Measurements from ENCODE around the gene SCN5A. TPM values are rescaled to one million over a fixed set of nuclear protein-coding genes. Genes with fewer than 3 reads are reported as not detected.

SCN5A gene
- polyA plus RNA-seq, 1 donor from 2014 or later: not detected

DNA sequence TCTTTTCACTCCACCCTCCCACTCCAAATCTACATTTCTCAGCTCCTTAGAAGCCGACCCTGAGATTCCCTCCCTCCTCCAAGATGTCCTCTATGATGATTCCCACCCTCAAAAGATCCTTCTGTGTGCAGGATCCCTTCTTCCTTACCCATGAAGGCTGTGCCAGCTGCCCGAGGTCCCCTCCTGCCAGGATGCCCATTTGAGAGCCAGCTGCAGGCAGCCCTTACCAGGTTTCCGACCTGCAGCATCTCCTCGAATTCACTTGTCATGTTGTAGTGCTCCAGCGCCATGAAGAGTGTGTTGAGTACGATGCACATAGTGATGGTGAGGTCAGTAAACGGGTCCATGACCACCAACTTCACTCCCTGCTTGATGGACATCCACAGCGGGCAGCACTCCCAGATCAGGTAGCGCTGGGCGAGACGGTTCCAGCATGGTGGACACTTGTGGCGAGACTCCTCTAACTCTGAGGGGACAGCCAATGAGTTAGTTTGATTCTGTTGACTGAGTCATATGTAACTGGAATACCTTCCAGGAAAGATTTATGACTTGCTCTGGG, 51.9 kb downstream of the SCN5A start:
- H2AFZ ChIP-seq (ENCODE audit: low read depth, low read length): no peak overlapping the region
- no peaks in the 10 kb centered on the region for H3K9me2 ChIP-seq (ENCODE audit: insufficient read depth, low read length)
- H3K27ac ChIP-seq (ENCODE audit: low read length): no peak overlapping the region
- H3K79me2 ChIP-seq (replicated peaks; ENCODE audit: insufficient read depth, low read length): no peaks in the 10 kb centered on the region
- H4K20me1 ChIP-seq (ENCODE audit: insufficient read depth): no peaks in the 10 kb centered on the region
- H3K36me3 ChIP-seq (ENCODE audit: insufficient read depth, low read length): no peaks in the 10 kb centered on the region
- TF ChIP-seq POLR2AphosphoS5 (IDR thresholded peaks at IDR 0.05) (no peak), MXI1 (conservative IDR thresholded peaks at IDR 0.05; ENCODE audit: poor library complexity, severe bottlenecking) (no peak), EZH2 (IDR thresholded peaks at IDR 0.05; ENCODE audit: borderline replicate concordance, insufficient read depth, low read length, poor library complexity, severe bottlenecking) (no peak), SMC3 (conservative IDR thresholded peaks at IDR 0.05; ENCODE audit: poor library complexity) (no peak), REST (IDR thresholded peaks at IDR 0.05; ENCODE audit: borderline replicate concordance) (no peak), EP300 (conservative IDR thresholded peaks at IDR 0.05; ENCODE audit: poor library complexity, severe bottlenecking) (no peak), RAD21 (conservative IDR thresholded peaks at IDR 0.05) (no peak), TAF1 (IDR thresholded peaks at IDR 0.05; ENCODE audit: low read depth) (no peak)
- TF ChIP-seq, protein P1, sequence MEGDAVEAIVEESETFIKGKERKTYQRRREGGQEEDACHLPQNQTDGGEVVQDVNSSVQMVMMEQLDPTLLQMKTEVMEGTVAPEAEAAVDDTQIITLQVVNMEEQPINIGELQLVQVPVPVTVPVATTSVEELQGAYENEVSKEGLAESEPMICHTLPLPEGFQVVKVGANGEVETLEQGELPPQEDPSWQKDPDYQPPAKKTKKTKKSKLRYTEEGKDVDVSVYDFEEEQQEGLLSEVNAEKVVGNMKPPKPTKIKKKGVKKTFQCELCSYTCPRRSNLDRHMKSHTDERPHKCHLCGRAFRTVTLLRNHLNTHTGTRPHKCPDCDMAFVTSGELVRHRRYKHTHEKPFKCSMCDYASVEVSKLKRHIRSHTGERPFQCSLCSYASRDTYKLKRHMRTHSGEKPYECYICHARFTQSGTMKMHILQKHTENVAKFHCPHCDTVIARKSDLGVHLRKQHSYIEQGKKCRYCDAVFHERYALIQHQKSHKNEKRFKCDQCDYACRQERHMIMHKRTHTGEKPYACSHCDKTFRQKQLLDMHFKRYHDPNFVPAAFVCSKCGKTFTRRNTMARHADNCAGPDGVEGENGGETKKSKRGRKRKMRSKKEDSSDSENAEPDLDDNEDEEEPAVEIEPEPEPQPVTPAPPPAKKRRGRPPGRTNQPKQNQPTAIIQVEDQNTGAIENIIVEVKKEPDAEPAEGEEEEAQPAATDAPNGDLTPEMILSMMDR (IDR thresholded peaks at IDR 0.05; ENCODE audit: poor library complexity, severe bottlenecking): no peak
- H3K4me2 ChIP-seq (ENCODE audit: low read length): no peak overlapping the region
- no peak overlapping the region for H3K4me3 ChIP-seq (ENCODE audit: low read length)
- H3K27me3 ChIP-seq (ENCODE audit: insufficient read depth, low read depth, low read length): no peaks in the 10 kb centered on the region
- H3K9ac ChIP-seq (ENCODE audit: low read length): no peak overlapping the region
- H3F3A ChIP-seq (ENCODE audit: insufficient read depth, low read length, poor library complexity, severe bottlenecking): no peaks in the 10 kb centered on the region
- H3K9me3 ChIP-seq (ENCODE audit: low read length): no peaks in the 10 kb centered on the region

DNA sequence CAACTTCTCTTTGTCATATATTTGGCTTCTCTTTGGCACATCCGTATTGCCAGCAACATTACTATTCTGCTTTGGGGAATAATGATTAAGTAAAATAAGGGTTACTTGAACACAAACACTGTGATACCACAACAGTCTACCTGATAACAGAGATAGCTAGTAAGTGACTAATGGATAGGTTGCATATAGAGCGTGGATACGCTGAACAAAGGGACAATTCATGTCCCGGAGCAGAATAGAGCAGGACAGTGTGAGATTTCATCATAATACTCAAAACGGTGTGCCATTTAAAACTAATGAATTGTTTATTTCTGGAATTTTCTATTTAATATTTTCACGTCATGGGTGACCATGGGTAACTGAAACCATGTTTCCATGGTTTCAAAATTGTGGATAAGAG, 54.1 kb downstream of the SCN5A start:
- no peak overlapping the region for H2AFZ ChIP-seq (ENCODE audit: low read depth, low read length)
- no peak overlapping the region for H3K9ac ChIP-seq (ENCODE audit: low read length)
- H3K27ac ChIP-seq (ENCODE audit: low read length): no peak overlapping the region
- H3K27me3 ChIP-seq (ENCODE audit: insufficient read depth, low read depth, low read length): no peaks in the 10 kb centered on the region
- no peaks in the 10 kb centered on the region for H3F3A ChIP-seq (ENCODE audit: insufficient read depth, low read length, poor library complexity, severe bottlenecking)
- no peaks in the 10 kb centered on the region for H4K20me1 ChIP-seq (ENCODE audit: insufficient read depth)
- no peak overlapping the region for H3K4me2 ChIP-seq (ENCODE audit: low read length)
- H3K9me3 ChIP-seq (ENCODE audit: low read length): no peaks in the 10 kb centered on the region
- TF ChIP-seq RAD21 (conservative IDR thresholded peaks at IDR 0.05): no peak
- TF ChIP-seq SMC3 (conservative IDR thresholded peaks at IDR 0.05; ENCODE audit: poor library complexity): no peak
- no peak for TF ChIP-seq TAF1 (IDR thresholded peaks at IDR 0.05; ENCODE audit: low read depth)
- TF ChIP-seq EZH2 (IDR thresholded peaks at IDR 0.05; ENCODE audit: borderline replicate concordance, insufficient read depth, low read length, poor library complexity, severe bottlenecking): no peak
- TF ChIP-seq, protein P1 (IDR thresholded peaks at IDR 0.05; ENCODE audit: poor library complexity, severe bottlenecking): no peak
- TF ChIP-seq EP300 (conservative IDR thresholded peaks at IDR 0.05; ENCODE audit: poor library complexity, severe bottlenecking): no peak
- TF ChIP-seq MXI1 (conservative IDR thresholded peaks at IDR 0.05; ENCODE audit: poor library complexity, severe bottlenecking): no peak
- TF ChIP-seq POLR2AphosphoS5 (IDR thresholded peaks at IDR 0.05): no peak
- no peak overlapping the region for H3K4me3 ChIP-seq (ENCODE audit: low read length)
- no peaks in the 10 kb centered on the region for H3K79me2 ChIP-seq (replicated peaks; ENCODE audit: insufficient read depth, low read length)
- no peaks in the 10 kb centered on the region for H3K36me3 ChIP-seq (ENCODE audit: insufficient read depth, low read length)
- no peaks in the 10 kb centered on the region for H3K9me2 ChIP-seq (ENCODE audit: insufficient read depth, low read length)

Data from neural cell (in vitro differentiated cells).